ENCODE data around the gene LTBP2.

The LTBP2 gene

GRCh38 chr14:74563233-74563585 lies 48.8 kb downstream of the LTBP2 start:
- no peak overlapping the region for H3K4me3 ChIP-seq (ENCODE audit: low read depth, low read length)
- no peak for TF ChIP-seq CTCF (IDR thresholded peaks at IDR 0.05; ENCODE audit: insufficient read depth, low read depth, low read length, missing control alignments)
- DNase-seq (ENCODE audit: low read depth) = no peak

DNA sequence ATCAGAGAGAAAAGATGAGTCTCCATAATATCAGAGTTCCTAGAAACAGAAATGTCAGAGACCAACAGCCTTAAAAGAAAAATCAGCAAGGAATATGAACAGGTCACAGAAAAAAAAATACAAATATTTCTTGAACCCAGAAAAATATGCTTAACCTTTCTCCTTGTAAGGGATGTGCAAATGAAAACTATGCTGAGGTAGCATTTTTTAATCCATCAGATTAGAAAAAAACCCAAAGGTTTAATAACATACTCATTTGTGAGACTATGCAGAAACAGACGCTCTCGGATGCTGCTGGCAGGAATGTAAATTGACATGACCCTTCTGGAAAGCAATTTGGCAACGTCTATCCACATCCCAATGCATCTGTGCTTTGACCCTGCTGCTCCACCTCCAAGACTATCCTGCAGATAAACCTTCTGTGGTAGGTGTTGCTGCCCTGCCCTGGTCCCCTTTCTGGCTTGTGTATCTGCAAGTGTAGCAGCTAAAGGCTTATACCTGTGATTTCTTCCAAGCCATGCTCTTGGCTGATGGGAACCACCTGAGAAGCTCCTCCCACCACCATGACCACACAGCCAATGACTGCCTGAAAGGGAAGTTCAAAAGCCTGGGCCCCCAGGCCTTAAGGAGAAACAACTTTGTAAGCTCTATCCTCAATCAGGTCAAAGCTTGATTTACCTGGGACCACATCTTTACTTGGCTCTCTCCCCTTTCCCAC lies 49.4 kb downstream of the LTBP2 start:
- DNase-seq (ENCODE audit: low read depth) = no peak
- no peak for TF ChIP-seq CTCF (IDR thresholded peaks at IDR 0.05; ENCODE audit: insufficient read depth, low read depth, low read length, missing control alignments)
- H3K4me3 ChIP-seq (ENCODE audit: low read depth, low read length) = no peak overlapping the region

- no peak for DNase-seq (ENCODE audit: low read depth)
- no peak overlapping the region for H3K4me3 ChIP-seq (ENCODE audit: low read depth, low read length)
- TF ChIP-seq CTCF (IDR thresholded peaks at IDR 0.05; ENCODE audit: insufficient read depth, low read depth, low read length, missing control alignments) = no peak
Observed at GRCh38 chr14:74558655-74559054, 53.4 kb downstream of the LTBP2 start.

GRCh38 chr14:74557691-74558090 lies 54.3 kb downstream of the LTBP2 start:
- no peak for DNase-seq (ENCODE audit: low read depth)
- H3K4me3 ChIP-seq (ENCODE audit: low read depth, low read length) = no peak overlapping the region
- TF ChIP-seq CTCF (IDR thresholded peaks at IDR 0.05; ENCODE audit: insufficient read depth, low read depth, low read length, missing control alignments) = no peak

GRCh38 chr14:74555476-74556050 lies 56.5 kb downstream of the LTBP2 start:
- DNase-seq (ENCODE audit: low read depth) = no peak
- no peak overlapping the region for H3K4me3 ChIP-seq (ENCODE audit: low read depth, low read length)
- no peak for TF ChIP-seq CTCF (IDR thresholded peaks at IDR 0.05; ENCODE audit: insufficient read depth, low read depth, low read length, missing control alignments)

- TF ChIP-seq CTCF (IDR thresholded peaks at IDR 0.05; ENCODE audit: insufficient read depth, low read depth, low read length, missing control alignments) = no peak
Observed at GRCh38 chr14:74554742-74555362, 57.2 kb downstream of the LTBP2 start.

More at GRCh38 chr14:74554742-74555362, 57.2 kb downstream of the LTBP2 start:
- no peak overlapping the region for H3K4me3 ChIP-seq (ENCODE audit: low read depth, low read length)
- DNase-seq (ENCODE audit: low read depth) = no peak

Measured in GM12865 (cell line).